ENCODE results near the gene SLC44A5.
"Not testable (repeated sequence)": the region's sequence is repeated elsewhere in the genome, so short reads cannot be mapped to it uniquely, and the experiment has no call there.

The SLC44A5 gene

DNA sequence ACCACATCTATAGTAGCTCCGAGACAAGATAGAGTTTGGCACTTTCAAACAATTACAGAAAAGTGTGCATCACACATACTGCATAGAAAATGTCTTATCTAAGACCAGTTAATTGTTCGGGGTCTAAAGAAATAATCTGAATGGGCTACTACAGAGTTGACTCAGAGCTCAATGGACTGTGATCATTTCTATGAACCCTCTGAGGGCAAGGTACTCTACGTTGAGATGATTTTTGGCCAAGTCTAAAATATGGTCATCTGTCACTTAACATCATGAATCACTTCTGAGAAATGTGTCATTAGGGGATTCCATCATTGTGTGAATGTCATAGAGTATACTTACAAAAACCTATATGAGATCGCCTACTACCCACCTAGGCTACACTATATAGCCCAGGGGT lies 123.5 kb downstream of the SLC44A5 start:
- no peaks in the 10 kb centered on the region for H3K4me1 ChIP-seq (ENCODE audit: control insufficient read depth, insufficient read depth, low read length)
- no peaks in the 10 kb centered on the region for H3K27me3 ChIP-seq (ENCODE audit: control insufficient read depth, insufficient read depth, low read length)
- H3K9ac ChIP-seq (ENCODE audit: low read length): no peak overlapping the region
- no peaks in the 10 kb centered on the region for H3K36me3 ChIP-seq (ENCODE audit: control insufficient read depth, insufficient read depth, low read length)
- no peak overlapping the region for H3K4me3 ChIP-seq (ENCODE audit: low read depth, low read length)
- H3K27ac ChIP-seq (ENCODE audit: low read depth, low read length): no peak overlapping the region
- H3K9me3 ChIP-seq (ENCODE audit: control insufficient read depth, insufficient read depth, low read depth, low read length): peaks cover 20% of the 10 kb centered on the region

DNA sequence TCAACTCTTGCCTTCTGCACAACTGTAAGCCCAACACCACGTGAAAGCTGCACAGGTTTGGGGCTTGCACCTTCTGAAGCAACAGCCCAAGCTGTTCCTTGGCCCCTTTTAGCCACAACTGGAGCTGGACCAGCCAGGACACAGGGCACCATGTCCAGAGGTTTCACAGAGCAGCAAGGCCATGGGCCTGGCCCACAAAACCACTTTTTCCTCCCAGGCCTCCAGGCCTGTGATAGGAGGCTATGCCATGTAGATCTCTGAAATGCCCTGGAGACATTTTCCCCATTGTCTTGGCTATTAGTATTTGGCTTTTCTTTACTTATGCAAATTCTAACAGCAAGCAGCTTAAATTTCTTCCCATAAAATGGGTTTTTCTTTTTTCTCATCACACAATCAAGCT lies 126.1 kb downstream of the SLC44A5 start:
- H3K9ac ChIP-seq (ENCODE audit: low read length): no peak overlapping the region
- H3K9me3 ChIP-seq (ENCODE audit: control insufficient read depth, insufficient read depth, low read depth, low read length): peaks cover 20% of the 10 kb centered on the region
- H3K27me3 ChIP-seq (ENCODE audit: control insufficient read depth, insufficient read depth, low read length): no peaks in the 10 kb centered on the region
- H3K36me3 ChIP-seq (ENCODE audit: control insufficient read depth, insufficient read depth, low read length): no peaks in the 10 kb centered on the region
- H3K4me1 ChIP-seq (ENCODE audit: control insufficient read depth, insufficient read depth, low read length): no peaks in the 10 kb centered on the region
- H3K27ac ChIP-seq (ENCODE audit: low read depth, low read length): no peak overlapping the region
- H3K4me3 ChIP-seq (ENCODE audit: low read depth, low read length): no peak overlapping the region

DNA sequence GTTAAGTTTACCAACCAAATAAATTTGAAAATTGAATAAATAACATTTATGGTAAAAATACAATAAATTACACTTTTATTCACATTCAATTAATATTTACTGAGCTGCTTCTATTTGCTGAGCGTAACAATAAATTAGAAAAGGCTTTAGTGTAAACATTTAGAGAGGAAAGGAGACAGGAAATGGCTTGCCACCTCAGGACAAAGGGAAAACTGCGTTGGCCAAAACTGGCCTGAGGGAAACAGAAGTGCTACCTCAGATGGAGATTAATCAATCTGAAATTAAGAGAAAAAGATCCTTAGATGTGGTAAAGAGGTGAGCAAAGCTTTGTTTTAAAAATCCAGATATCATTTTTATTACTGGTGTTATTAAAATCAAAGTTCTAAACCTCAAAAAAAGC lies 128.0 kb downstream of the SLC44A5 start:
- H3K27ac ChIP-seq (ENCODE audit: low read depth, low read length): no peak overlapping the region
- H3K4me3 ChIP-seq (ENCODE audit: low read depth, low read length): no peak overlapping the region
- H3K27me3 ChIP-seq (ENCODE audit: control insufficient read depth, insufficient read depth, low read length): no peaks in the 10 kb centered on the region
- no peaks in the 10 kb centered on the region for H3K36me3 ChIP-seq (ENCODE audit: control insufficient read depth, insufficient read depth, low read length)
- H3K9ac ChIP-seq (ENCODE audit: low read length): no peak overlapping the region
- H3K4me1 ChIP-seq (ENCODE audit: control insufficient read depth, insufficient read depth, low read length): no peaks in the 10 kb centered on the region
- H3K9me3 ChIP-seq (ENCODE audit: control insufficient read depth, insufficient read depth, low read depth, low read length): peaks cover 20% of the 10 kb centered on the region

DNA sequence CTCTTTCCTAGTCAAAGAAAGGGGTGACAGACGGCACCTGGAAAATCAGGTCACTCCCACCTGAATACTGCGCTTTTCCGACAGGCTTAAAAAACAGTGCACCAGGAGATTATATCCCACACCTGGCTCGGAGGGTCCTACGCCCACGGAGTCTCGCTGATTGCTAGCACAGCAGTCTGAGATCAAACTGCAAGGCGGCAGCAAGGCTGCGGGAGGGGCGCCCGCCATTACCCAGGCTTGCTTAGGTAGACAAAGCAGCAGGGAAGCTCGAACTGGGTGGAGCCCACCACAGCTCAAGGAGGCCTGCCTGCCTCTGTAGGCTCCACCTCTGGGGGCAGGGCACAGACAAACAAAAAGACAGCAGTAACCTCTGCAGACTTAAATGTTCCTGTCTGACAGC lies 134.4 kb downstream of the SLC44A5 start:
- H3K36me3 ChIP-seq (ENCODE audit: control insufficient read depth, insufficient read depth, low read length); H3K27me3 ChIP-seq (ENCODE audit: control insufficient read depth, insufficient read depth, low read length); H3K27ac ChIP-seq (ENCODE audit: low read depth, low read length); H3K9me3 ChIP-seq (ENCODE audit: control insufficient read depth, insufficient read depth, low read depth, low read length); H3K9ac ChIP-seq (ENCODE audit: low read length); H3K4me3 ChIP-seq (ENCODE audit: low read depth, low read length); H3K4me1 ChIP-seq (ENCODE audit: control insufficient read depth, insufficient read depth, low read length): not testable (repeated sequence)

DNA sequence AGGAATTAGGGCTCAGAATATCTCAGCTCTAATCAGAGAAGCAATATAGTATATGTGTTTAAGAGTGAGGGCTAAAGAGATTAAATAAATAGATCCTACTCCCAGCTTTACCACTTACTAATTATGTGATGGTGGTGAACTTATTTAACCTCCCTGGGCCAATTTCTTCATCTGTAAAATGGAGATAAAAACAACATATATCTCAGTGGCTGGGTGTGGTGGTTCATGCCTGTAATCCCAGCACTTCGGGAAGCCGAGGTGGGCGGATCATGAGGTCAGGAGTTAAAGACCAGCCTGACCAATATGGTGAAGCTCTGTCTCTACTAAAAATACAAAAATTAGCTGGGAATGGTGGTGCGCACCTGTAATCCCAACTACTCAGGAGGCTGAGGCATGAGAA lies 135.2 kb downstream of the SLC44A5 start:
- H3K27ac ChIP-seq (ENCODE audit: low read depth, low read length): no peak overlapping the region
- H3K9ac ChIP-seq (ENCODE audit: low read length): no peak overlapping the region
- H3K4me3 ChIP-seq (ENCODE audit: low read depth, low read length): no peak overlapping the region
- H3K36me3 ChIP-seq (ENCODE audit: control insufficient read depth, insufficient read depth, low read length): no peaks in the 10 kb centered on the region
- H3K4me1 ChIP-seq (ENCODE audit: control insufficient read depth, insufficient read depth, low read length): no peaks in the 10 kb centered on the region
- no peaks in the 10 kb centered on the region for H3K27me3 ChIP-seq (ENCODE audit: control insufficient read depth, insufficient read depth, low read length)
- no peaks in the 10 kb centered on the region for H3K9me3 ChIP-seq (ENCODE audit: control insufficient read depth, insufficient read depth, low read depth, low read length)

DNA sequence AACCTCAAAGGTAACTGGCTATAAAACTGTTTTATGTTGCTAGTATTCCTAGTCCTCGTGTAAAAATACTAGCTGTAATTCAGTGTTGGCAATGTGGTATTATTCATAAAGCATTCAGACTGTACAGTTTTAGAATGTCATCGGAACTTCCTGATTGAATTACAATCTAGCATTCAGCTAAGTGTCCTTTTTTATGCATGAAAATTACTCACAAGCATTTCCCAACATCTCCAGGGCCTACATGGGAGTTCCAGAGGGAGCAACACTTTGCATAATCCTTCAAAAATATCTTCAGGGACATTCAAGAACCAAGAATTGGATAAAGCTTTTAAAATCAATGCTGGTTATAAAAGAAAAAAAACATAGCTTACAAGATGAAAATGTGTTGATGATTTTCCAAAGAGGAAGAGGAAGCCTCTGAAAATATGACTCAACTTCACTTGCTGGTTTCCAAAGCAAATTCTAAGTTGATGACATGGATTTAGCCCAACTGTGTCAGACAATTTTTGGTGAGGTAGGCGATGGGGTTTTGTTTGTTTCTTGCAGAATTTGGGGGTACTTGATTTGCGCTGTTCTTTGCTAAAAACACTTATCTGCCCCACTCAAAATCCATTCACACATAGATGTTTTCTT lies 137.8 kb downstream of the SLC44A5 start:
- Histone ChIP-seq H3K36me3 (ENCODE audit: control insufficient read depth, insufficient read depth, low read length) (no peaks in the 10 kb centered on the region), H3K4me3 (ENCODE audit: low read depth, low read length) (no peak overlapping the region), H3K9me3 (ENCODE audit: control insufficient read depth, insufficient read depth, low read depth, low read length) (no peaks in the 10 kb centered on the region), H3K4me1 (ENCODE audit: control insufficient read depth, insufficient read depth, low read length) (no peaks in the 10 kb centered on the region), H3K27ac (ENCODE audit: low read depth, low read length) (no peak overlapping the region), H3K9ac (ENCODE audit: low read length) (no peak overlapping the region), H3K27me3 (ENCODE audit: control insufficient read depth, insufficient read depth, low read length) (no peaks in the 10 kb centered on the region)

DNA sequence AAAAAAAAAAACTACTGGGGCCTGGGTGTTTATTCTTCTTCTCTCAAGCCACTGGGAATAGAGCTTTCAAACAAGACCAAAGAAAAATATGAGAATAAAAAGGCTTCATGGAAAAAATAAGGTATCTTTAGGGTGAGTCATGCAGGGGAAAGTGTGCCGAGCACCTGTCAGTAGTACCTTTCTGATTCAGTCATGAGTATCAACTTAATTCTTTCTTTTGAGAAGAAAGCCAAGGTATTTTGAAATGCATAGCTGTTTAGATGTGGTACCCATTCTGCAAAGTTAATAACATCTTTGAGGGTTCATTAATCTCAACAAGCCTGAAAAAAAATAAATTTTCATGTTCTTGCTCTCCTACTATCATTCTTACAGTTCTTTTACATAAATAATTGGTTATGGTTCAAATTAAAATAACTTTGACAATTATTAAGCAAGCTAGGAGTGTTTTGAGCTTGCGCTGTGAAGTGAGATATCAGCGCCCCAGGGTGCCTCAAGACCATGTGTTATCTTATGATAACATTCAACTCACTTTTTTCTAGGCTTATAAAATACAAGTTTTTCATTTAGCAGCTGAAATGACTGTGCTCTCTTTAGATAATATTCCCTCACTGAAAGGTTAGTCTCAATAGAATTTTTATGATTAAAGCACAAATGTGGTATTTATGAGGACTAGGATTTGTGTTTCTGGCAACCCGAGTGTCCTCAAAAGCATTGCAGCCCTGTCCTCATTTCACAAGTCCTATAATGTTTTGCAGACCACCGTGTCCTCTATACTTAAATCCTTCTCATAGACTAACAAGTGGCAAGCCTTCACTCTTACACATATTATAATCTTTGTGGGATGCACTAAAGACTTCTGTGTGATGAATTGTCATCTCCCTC lies 138.6 kb downstream of the SLC44A5 start:
- H3K36me3 ChIP-seq (ENCODE audit: control insufficient read depth, insufficient read depth, low read length): no peaks in the 10 kb centered on the region
- no peaks in the 10 kb centered on the region for H3K9me3 ChIP-seq (ENCODE audit: control insufficient read depth, insufficient read depth, low read depth, low read length)
- no peak overlapping the region for H3K27ac ChIP-seq (ENCODE audit: low read depth, low read length)
- no peak overlapping the region for H3K4me3 ChIP-seq (ENCODE audit: low read depth, low read length)
- H3K4me1 ChIP-seq (ENCODE audit: control insufficient read depth, insufficient read depth, low read length): no peaks in the 10 kb centered on the region
- H3K27me3 ChIP-seq (ENCODE audit: control insufficient read depth, insufficient read depth, low read length): no peaks in the 10 kb centered on the region
- no peak overlapping the region for H3K9ac ChIP-seq (ENCODE audit: low read length)

DNA sequence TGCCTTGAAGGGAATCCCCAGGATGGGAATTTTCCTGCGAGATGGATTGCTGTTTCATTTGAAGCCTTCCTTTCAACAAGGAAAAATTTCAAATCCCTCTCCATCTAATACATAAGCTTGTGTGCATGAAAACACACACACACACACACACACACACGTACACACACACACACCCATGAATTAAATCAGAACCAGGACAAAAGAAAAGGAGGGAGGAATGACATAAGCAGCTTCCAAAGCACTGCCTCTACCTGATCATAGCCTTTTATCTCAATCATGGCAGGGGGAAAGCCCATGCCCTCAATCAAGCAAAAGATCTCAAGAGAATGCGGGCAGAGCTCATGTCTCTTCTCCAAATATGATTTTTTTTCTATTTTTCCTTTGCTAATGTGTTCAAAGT lies 139.7 kb downstream of the SLC44A5 start:
- Histone ChIP-seq H3K36me3 (ENCODE audit: control insufficient read depth, insufficient read depth, low read length) (no peaks in the 10 kb centered on the region), H3K9ac (ENCODE audit: low read length) (no peak overlapping the region), H3K4me1 (ENCODE audit: control insufficient read depth, insufficient read depth, low read length) (no peaks in the 10 kb centered on the region), H3K9me3 (ENCODE audit: control insufficient read depth, insufficient read depth, low read depth, low read length) (no peaks in the 10 kb centered on the region), H3K27ac (ENCODE audit: low read depth, low read length) (no peak overlapping the region), H3K4me3 (ENCODE audit: low read depth, low read length) (no peak overlapping the region), H3K27me3 (ENCODE audit: control insufficient read depth, insufficient read depth, low read length) (no peaks in the 10 kb centered on the region)

DNA sequence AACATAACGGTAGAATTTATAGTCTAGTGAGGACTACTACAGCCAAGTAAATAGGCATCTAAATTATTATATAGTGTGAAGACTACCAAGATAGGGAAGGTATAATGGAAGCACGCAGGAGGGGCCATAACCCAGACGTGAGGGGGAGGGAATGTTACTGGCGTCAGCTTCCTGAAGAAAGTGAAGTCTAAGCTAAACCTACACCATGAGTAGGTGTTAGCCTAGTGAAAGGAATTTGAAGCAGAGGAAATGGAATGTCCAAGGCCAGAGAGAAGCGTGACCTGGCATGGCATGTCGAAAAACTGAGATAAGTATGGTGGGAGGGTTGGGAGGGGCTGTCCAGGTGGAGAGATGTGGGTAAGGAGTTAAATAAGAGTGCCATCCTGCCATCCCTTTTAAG lies 140.5 kb downstream of the SLC44A5 start:
- no peak overlapping the region for H3K27ac ChIP-seq (ENCODE audit: low read depth, low read length)
- no peaks in the 10 kb centered on the region for H3K27me3 ChIP-seq (ENCODE audit: control insufficient read depth, insufficient read depth, low read length)
- H3K9me3 ChIP-seq (ENCODE audit: control insufficient read depth, insufficient read depth, low read depth, low read length): no peaks in the 10 kb centered on the region
- H3K4me1 ChIP-seq (ENCODE audit: control insufficient read depth, insufficient read depth, low read length): no peaks in the 10 kb centered on the region
- no peaks in the 10 kb centered on the region for H3K36me3 ChIP-seq (ENCODE audit: control insufficient read depth, insufficient read depth, low read length)
- no peak overlapping the region for H3K9ac ChIP-seq (ENCODE audit: low read length)
- no peak overlapping the region for H3K4me3 ChIP-seq (ENCODE audit: low read depth, low read length)

DNA sequence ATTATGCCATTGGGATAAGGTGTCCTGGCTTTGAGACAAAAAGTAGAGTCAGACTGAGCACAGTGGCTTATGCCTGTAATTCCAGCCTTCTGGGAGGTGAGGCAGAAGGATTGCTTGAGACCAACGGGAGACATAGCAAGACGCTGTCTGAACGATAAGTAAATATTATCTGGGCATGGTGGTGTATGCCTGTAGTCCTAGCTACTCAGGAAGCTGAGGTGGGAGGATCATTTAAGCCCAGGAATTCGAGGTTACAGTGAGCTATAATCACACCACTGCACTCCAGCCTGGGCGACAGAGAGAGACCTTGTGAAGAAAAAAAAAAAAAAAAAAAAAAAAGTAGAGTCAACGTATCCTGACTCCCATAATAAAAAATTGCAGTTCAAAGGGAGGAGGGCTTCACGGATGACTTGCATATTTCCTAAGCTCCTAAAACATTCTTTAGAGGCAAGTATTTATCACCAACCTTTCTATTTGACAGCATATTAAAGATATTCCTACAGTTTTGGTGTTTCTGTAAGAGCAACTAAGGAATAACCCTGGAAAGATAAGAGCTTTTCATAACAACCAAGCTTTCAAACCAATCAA lies 141.2 kb downstream of the SLC44A5 start:
- Histone ChIP-seq H3K36me3 (ENCODE audit: control insufficient read depth, insufficient read depth, low read length) (no peaks in the 10 kb centered on the region), H3K9ac (ENCODE audit: low read length) (no peak overlapping the region), H3K27me3 (ENCODE audit: control insufficient read depth, insufficient read depth, low read length) (no peaks in the 10 kb centered on the region), H3K27ac (ENCODE audit: low read depth, low read length) (no peak overlapping the region), H3K9me3 (ENCODE audit: control insufficient read depth, insufficient read depth, low read depth, low read length) (no peaks in the 10 kb centered on the region), H3K4me3 (ENCODE audit: low read depth, low read length) (no peak overlapping the region), H3K4me1 (ENCODE audit: control insufficient read depth, insufficient read depth, low read length) (no peaks in the 10 kb centered on the region)

DNA sequence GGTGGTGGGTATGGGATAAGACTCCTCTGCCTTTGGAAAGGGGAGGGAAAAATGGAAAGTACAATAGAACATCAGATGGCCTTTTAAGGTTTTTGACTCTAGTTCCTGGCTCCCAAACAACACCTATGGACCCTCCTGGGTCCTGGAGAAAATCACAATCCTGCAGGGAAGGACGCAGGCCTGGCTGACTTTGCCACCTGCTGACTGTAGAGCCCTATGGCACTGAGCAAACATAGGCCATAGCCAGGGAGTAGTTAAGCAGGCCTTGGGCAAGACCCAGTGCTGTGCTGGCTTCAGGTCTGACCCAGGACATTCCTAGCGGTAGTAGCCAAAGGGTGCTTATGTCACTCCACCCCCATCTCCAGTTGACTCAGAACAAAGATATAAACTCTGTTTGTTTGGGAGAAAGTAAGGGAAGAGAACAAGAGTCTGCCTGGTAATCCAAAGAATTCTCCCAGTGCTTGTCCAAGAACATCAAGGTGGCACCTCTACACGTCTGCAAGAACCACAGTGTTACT lies 149.0 kb downstream of the SLC44A5 start:
- Histone ChIP-seq H3K4me1 (ENCODE audit: control insufficient read depth, insufficient read depth, low read length) (no peaks in the 10 kb centered on the region), H3K9ac (ENCODE audit: low read length) (no peak overlapping the region), H3K27me3 (ENCODE audit: control insufficient read depth, insufficient read depth, low read length) (no peaks in the 10 kb centered on the region), H3K9me3 (ENCODE audit: control insufficient read depth, insufficient read depth, low read depth, low read length) (no peaks in the 10 kb centered on the region), H3K36me3 (ENCODE audit: control insufficient read depth, insufficient read depth, low read length) (no peaks in the 10 kb centered on the region), H3K4me3 (ENCODE audit: low read depth, low read length) (no peak overlapping the region), H3K27ac (ENCODE audit: low read depth, low read length) (no peak overlapping the region)
